NB4 (cell line): ENCODE results near the gene ALPL.

ENCODE experiments used
- CTCF ChIP-seq: IDR thresholded peaks from one replicate; pipeline ENCODE4 v1.5.1; 2012; ENCODE audit warnings: low read depth, low read length
- MAX ChIP-seq: IDR thresholded peaks from 2 replicates; pipeline ENCODE4 v1.6.1; 2011; ENCODE audit warnings: low read depth, low read length
- POLR2A ChIP-seq: IDR thresholded peaks from 2 replicates; pipeline ENCODE4 v1.6.1; 2011; ENCODE audit warnings: mild to moderate bottlenecking; ENCODE audit not compliant: insufficient read length; ENCODE audit errors: extremely low read depth

GRCh38 chr1:21589618-21590017 is 80.4 kb downstream of the ALPL start:
- TF ChIP-seq POLR2A, result no peak
- TF ChIP-seq CTCF, result no peak
- TF ChIP-seq MAX, result no peak
